ENCODE data around the gene ITGB6. TPM values are rescaled to one million over a fixed set of nuclear protein-coding genes. Genes with fewer than 3 reads are reported as not detected.

The ITGB6 gene
- total RNA-seq, 1 donor from 2014 or later, result not detected

DNA sequence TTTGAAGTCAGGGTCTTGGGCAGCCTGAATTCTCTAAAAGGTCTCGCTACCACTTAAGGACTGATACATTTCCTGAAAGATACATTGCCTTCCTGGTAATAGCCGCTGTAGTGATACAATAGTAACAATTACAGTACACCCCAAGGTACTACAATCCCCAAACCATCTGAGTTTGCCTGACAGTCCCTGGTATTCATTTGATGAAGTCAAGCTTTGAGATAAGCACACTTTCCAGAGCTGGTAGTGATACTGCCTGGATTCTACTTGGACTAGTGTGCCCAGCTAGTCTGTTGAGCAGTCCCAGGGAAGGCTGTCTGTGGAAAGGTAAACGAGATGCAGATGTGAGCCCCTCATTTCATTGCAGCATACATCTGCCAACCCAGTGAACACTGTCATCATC lies 24.4 kb upstream of the ITGB6 start:
- TF ChIP-seq, protein P1, sequence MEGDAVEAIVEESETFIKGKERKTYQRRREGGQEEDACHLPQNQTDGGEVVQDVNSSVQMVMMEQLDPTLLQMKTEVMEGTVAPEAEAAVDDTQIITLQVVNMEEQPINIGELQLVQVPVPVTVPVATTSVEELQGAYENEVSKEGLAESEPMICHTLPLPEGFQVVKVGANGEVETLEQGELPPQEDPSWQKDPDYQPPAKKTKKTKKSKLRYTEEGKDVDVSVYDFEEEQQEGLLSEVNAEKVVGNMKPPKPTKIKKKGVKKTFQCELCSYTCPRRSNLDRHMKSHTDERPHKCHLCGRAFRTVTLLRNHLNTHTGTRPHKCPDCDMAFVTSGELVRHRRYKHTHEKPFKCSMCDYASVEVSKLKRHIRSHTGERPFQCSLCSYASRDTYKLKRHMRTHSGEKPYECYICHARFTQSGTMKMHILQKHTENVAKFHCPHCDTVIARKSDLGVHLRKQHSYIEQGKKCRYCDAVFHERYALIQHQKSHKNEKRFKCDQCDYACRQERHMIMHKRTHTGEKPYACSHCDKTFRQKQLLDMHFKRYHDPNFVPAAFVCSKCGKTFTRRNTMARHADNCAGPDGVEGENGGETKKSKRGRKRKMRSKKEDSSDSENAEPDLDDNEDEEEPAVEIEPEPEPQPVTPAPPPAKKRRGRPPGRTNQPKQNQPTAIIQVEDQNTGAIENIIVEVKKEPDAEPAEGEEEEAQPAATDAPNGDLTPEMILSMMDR (IDR thresholded peaks at IDR 0.05), result no peak
- Histone ChIP-seq H3K36me3 (no peaks in the 10 kb centered on the region), H3K9me3 (no peaks in the 10 kb centered on the region), H3K27ac (no peak overlapping the region), H3K27me3 (no peaks in the 10 kb centered on the region), H3K4me3 (no peak overlapping the region), H3K4me1 (peaks cover 3 to 8% of the 10 kb centered on the region in 2 donors)
- DNase-seq (ENCODE audit: low spot score in 2 of 2), result no peak
- intact Hi-C loops (cut with DNase I), result no loop called here

DNA sequence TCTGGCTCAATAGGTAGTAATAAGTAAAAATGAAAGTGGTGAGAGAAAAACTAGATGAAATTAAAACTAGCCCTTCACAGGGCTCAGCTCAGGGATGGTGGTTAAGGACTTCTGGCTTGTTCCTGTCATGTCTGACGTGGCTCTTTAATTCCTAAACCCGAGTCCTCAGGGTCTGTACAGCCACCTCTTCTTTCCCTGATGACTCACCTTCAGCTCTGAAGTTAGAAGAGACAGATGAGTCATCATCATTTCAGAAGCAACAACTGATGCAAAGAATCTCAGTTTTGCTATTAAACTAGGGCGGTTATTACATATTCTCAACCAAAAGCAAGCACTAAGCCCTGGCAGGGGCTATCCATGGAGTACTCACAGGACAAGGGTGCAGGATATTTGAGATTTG lies 24.0 kb upstream of the ITGB6 start:
- Histone ChIP-seq H3K9me3 (no peaks in the 10 kb centered on the region), H3K27me3 (no peaks in the 10 kb centered on the region), H3K4me1 (peaks cover 3 to 4% of the 10 kb centered on the region in 2 donors), H3K27ac (no peak overlapping the region), H3K36me3 (no peaks in the 10 kb centered on the region), H3K4me3 (no peak overlapping the region)
- TF ChIP-seq, protein P1 (IDR thresholded peaks at IDR 0.05), result no peak
- intact Hi-C loops (cut with DNase I), result no loop called here
- DNase-seq (ENCODE audit: low spot score in 2 of 2), result no peak

DNA sequence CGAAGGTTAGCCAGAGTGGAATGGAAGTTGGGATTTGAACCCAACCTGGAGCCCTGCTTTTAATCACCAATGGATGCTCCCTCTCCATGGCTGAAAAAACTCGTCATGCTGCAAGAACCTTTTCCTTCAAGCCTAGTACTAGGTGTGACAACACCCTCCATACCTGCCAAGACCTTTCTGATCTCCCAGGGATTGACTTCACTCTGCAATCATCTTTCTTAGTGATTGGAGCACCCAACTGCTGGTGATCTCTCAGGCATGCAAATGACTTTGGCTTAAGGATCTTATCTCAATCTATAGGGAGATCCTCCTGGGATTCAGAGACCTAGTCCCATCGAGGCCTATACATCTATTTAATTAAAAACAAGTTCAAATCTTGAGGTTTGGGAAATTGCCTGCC lies 23.5 kb upstream of the ITGB6 start:
- TF ChIP-seq, protein P1 (IDR thresholded peaks at IDR 0.05), result no peak
- Histone ChIP-seq H3K36me3 (no peaks in the 10 kb centered on the region), H3K27me3 (no peaks in the 10 kb centered on the region), H3K9me3 (no peaks in the 10 kb centered on the region), H3K4me1 (peaks cover 0 to 3% of the 10 kb centered on the region in 2 donors), H3K27ac (no peak overlapping the region), H3K4me3 (no peak overlapping the region)
- intact Hi-C loops (cut with DNase I), result no loop called here
- DNase-seq (ENCODE audit: low spot score in 2 of 2), result no peak

DNA sequence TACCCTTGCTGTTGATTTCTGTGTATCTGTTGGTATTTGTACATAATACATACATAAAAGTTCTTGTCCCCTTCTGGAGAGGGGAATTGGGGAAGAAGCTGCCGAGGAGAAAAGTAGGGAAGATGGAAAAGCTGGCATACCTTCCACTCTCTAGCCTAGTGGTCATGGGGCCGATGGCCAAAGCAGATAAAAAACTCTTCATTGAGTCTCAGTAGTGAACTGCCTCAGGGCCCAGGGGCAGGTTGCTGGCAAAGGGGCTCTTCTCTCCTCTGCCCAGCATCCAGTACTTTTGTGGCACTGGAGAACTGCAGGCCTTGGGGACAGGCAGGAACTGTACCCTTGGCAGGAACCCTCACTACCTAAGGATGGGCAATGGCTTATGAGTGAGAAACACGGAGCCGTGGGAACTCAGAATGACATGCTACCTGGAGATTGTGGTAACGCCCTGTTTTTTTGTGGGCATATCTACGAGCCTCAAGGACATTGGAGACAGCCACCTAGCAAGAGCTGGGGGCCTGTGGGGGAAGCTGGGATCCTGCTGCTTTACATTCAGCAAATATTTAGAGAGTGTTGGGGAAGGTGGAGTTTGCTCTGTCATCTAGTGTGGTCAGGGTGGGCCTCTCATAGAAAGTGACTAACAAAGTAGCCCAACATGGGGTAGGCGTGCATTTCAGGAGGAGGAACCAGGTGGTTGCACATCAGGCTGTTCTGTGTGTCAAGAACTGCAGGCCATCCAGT lies 22.6 kb upstream of the ITGB6 start:
- Histone ChIP-seq H3K27me3 (no peaks in the 10 kb centered on the region), H3K4me3 (no peak overlapping the region), H3K36me3 (no peaks in the 10 kb centered on the region), H3K4me1 (peaks cover 0 to 3% of the 10 kb centered on the region in 2 donors), H3K27ac (no peak overlapping the region), H3K9me3 (no peaks in the 10 kb centered on the region)
- TF ChIP-seq, protein P1 (IDR thresholded peaks at IDR 0.05), result no peak
- DNase-seq (ENCODE audit: low spot score in 2 of 2), result no peak
- intact Hi-C loops (cut with DNase I), result no loop called here

DNA sequence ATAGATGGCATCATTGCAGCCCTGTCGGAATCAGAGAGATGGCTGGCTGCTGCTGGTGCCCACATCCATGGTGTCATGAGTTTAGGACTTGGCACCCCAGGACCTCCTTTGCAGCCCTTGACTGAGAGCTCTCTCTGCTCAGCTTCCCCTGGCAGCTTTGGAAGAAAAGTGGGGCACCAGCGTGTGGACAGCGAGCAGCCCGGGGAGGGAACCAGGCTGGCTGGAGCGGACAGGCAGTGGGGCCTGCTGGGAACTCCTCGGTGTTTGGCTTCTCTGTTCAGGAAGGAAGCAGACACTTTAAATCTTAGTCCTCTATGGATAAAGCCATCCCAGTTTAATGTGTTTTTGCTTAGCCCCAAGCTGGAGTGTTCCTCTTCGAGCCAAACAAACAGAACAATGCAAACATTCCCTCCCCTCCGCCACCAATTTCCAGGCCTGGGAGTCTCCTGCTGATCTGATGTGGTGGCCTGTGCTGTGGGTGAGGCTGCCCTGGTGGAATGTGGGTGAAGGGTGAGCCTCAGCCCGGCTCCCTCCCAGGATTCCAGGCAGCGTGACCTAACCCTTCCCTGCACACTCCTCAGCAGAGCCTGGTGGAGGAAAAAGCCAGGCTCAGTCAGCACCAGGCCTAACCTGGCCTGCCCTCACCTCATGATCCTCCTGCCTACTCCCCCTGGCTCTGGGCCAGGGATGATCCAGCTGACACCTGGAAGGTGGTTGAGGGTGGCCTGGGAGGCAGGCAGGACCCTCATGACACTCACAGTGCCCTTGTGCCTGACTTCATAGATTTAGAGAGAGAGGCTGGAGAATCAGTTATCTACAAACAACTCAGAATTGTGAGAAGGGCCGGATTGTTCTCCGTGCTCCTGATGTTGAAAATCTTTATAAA lies 21.6 kb upstream of the ITGB6 start:
- Histone ChIP-seq H3K4me3 (no peak overlapping the region), H3K36me3 (no peaks in the 10 kb centered on the region), H3K9me3 (no peaks in the 10 kb centered on the region), H3K27me3 (no peaks in the 10 kb centered on the region), H3K4me1 (no peaks in the 10 kb centered on the region), H3K27ac (peak overlapping the region in 1 of 2 donors; percentile 12)
- DNase-seq (ENCODE audit: low spot score in 2 of 2), result no peak
- TF ChIP-seq, protein P1 (IDR thresholded peaks at IDR 0.05), result no peak
- intact Hi-C loops (cut with DNase I), result no loop called here
